Epidermal melanocyte (primary cell): Measurements from ENCODE around the gene SLC39A13.

Experiments used
- DNase-seq: peaks from one replicate; pipeline ENCODE4 v3.0.0; 2011; ENCODE audit warnings: low spot score; ENCODE audit not compliant: insufficient read length

SLC39A13 gene

GRCh38 chr11:47430524-47430923 lies 22.1 kb downstream of the SLC39A13 start:
- no peak for DNase-seq

GRCh38 chr11:47431356-47432083 lies 23.1 kb downstream of the SLC39A13 start:
- no peak for DNase-seq

GRCh38 chr11:47433157-47433556 lies 24.8 kb downstream of the SLC39A13 start:
- DNase-seq, result no peak

- DNase-seq, result no peak
These were observed 25.8 kb downstream of the SLC39A13 start for GRCh38 chr11:47434011-47434786.

- DNase-seq, result no peak
These were observed 27.3 kb downstream of the SLC39A13 start for GRCh38 chr11:47435687-47436086.

GRCh38 chr11:47436726-47437125 lies 28.3 kb downstream of the SLC39A13 start:
- no peak for DNase-seq

GRCh38 chr11:47437218-47437745 lies 28.9 kb downstream of the SLC39A13 start:
- DNase-seq, result no peak

GRCh38 chr11:47437746-47438418 lies 29.5 kb downstream of the SLC39A13 start:
- no peak for DNase-seq

GRCh38 chr11:47438721-47439120 lies 30.3 kb downstream of the SLC39A13 start:
- no peak for DNase-seq

- DNase-seq, result no peak
These were observed 31.7 kb downstream of the SLC39A13 start for GRCh38 chr11:47440054-47440476.

- no peak for DNase-seq
These were observed 33.0 kb downstream of the SLC39A13 start for GRCh38 chr11:47441421-47441820.

GRCh38 chr11:47442514-47442913 lies 34.1 kb downstream of the SLC39A13 start:
- DNase-seq, result no peak

GRCh38 chr11:47443028-47443700 lies 34.8 kb downstream of the SLC39A13 start:
- no peak for DNase-seq

GRCh38 chr11:47443817-47444216 lies 35.4 kb downstream of the SLC39A13 start:
- no peak for DNase-seq

GRCh38 chr11:47445840-47446239 lies 37.5 kb downstream of the SLC39A13 start:
- DNase-seq, result no peak

GRCh38 chr11:47446833-47447232 lies 38.4 kb downstream of the SLC39A13 start:
- DNase-seq, result no peak

GRCh38 chr11:47447906-47448305 lies 39.5 kb downstream of the SLC39A13 start:
- DNase-seq, result no peak

- no peak for DNase-seq
These were observed 40.4 kb downstream of the SLC39A13 start, which contains the start of gene RAPSN for GRCh38 chr11:47448566-47449427. Gene RAPSN, minus strand, starts transcription at chr11:47449136. Its CDS starts 172 bp downstream, at chr11:47448964.

GRCh38 chr11:47449541-47449940 lies 41.2 kb downstream of the SLC39A13 start:
- DNase-seq, result no peak

- no peak for DNase-seq
These were observed 43.0 kb downstream of the SLC39A13 start for GRCh38 chr11:47451436-47451835.
